NOMO-1 treated with DMSO at 0.1 percent for 48 hours (cell line): ENCODE results near the gene FLT1.

ENCODE experiments used
- DNase-seq: peaks from one replicate; lab custom pipeline; 2025; ENCODE audit not compliant: unreplicated experiment; lab: John Stamatoyannopoulos, UW

Gene FLT1

GRCh38 chr13:28490061-28490460 is 4.9 kb downstream of the FLT1 start:
- no peak for DNase-seq

GRCh38 chr13:28489524-28489931 is 5.4 kb downstream of the FLT1 start:
- no peak for DNase-seq

DNA sequence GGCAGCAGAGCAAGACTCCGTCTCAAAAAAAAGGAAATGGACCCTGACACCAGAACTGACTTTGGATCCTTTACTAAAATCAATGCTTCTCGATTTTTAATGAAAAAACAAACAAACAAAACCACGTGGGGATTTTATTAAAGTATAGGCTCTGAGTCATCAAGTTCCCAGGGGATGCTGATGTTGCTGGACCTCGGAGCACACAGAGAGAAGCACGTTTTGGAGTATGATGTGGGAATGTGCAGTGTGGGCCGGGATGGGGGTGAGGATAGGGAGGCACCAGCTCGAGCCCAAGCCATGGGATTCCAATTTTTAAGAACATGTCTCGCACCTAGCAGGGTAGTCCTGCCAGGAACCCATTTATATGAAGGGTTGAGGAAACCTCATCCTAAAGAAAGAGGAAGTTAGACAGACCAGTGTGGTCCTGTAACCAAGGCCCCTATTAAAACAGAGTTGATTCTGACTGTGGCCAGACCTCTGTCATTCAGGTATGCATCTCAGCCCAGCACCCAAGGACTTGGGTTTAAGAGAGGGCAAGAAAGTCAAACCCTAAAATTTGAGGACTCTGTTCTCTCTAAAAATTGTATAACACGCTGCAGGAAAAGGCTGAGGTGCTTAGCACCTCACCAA is 6.4 kb downstream of the FLT1 start:
- DNase-seq = peak; percentile 28

DNA sequence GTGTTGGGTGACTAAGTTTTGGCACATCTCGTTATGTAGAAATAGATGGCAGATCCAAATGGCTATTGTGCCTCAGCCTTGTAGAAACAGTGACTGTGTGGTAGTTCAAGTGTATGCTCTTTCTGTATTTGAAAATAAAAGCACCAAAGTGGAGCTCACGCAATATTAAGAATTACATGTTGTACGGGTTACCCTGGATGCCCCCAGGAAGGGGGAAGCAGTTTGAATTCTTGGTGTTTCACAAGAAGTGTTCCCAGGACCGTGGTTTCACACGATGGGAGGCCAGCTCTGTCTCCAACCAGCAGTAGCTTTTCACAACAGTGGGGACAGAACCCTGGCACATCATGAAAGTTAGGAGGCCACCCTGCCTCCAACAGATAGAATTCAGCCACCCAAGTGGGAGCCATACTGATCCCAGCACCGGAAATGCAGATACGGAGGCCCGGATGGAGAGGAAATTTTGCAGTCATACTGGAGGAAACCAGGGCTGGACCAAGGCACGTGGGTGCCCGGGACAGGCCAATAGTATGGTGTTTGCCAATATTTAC is 8.9 kb downstream of the FLT1 start:
- no peak for DNase-seq

DNA sequence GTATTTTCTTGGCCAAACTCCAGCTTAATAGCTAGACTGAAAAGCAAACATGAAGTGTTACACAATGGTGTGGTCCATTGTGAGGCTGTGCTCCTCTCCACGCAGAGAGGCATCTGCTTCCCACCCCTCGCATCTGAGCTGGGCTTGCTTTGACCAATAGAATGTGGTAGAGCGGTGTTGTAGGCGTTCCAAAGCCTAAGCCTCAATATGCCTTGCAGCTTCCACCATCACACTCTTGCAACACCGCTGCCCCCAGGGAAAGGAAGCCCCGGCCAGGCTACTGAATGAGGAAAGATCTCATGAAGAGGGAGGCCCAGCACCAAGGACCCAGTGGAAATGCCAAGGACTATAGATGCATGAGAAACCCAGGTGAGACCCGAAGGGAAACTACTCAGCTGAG is 9.4 kb downstream of the FLT1 start:
- no peak for DNase-seq

DNA sequence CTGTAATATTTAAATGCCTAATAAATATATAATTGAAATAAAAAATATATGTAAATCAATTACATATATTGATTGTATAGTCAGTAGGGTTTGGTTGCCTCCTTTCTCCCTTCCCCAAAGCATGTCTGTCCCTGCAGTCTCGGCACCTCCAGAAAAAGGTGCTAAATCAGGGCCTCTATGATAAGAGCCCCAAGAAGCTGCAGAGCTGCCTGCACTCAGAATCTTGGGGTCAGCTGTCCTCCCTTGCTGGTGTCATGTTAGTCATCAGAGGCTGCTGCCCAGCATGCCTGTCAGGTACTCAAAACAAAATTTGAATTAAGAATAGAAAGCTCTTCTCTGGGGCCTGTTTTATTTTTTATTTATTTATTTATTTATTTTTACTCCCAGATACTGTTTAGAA is 9.8 kb downstream of the FLT1 start:
- DNase-seq = no peak

DNA sequence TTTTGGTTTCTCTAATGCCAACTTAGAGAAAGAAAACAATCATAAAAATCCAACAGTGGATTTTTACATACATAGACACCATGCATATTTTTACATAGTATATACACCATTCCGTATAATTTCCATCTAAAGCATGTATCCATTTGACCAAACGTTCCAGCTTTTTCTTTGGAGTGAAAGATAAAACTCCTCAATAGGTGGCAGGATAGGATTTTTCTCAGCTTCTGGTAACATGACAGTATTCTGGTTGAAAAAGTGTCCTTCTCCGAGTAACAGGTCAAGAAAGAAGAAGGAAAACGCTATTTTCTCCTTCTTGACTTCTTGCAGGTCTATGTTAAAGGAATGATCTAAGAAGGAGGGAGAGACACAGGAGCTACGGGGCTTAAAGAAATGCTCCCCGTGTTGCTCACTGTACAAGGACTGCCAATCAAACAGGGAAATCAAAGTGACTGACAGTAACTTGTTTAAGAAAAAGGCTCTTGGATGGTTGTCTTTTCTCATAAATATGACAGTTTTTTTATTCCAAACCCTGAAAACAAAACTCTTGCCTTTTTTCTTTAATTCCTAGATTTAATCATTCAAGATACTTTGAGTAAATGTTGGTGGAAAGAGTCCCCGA is 11.5 kb downstream of the FLT1 start:
- DNase-seq = no peak

DNA sequence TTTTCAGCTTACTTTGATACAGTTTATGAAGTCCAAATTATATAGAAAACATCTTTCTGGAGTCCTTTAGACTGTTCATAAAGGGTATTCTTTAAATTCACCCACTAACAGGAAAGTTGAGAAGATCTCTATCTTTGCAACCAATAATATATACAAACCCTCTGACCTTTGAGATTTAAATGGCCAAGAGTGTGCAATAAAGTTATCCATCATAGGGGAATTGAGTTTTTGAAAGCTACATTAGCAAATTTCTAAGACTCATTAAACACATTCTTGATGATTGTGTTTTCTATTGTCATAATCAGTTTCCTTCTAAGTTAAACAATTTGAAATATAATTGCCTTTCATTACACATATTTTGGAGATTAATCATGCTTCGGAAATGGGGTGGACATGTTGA is 15.9 kb downstream of the FLT1 start:
- no peak for DNase-seq

GRCh38 chr13:28478127-28478526 is 16.8 kb downstream of the FLT1 start:
- DNase-seq = no peak

GRCh38 chr13:28477709-28477973 is 17.3 kb downstream of the FLT1 start:
- DNase-seq = no peak

DNA sequence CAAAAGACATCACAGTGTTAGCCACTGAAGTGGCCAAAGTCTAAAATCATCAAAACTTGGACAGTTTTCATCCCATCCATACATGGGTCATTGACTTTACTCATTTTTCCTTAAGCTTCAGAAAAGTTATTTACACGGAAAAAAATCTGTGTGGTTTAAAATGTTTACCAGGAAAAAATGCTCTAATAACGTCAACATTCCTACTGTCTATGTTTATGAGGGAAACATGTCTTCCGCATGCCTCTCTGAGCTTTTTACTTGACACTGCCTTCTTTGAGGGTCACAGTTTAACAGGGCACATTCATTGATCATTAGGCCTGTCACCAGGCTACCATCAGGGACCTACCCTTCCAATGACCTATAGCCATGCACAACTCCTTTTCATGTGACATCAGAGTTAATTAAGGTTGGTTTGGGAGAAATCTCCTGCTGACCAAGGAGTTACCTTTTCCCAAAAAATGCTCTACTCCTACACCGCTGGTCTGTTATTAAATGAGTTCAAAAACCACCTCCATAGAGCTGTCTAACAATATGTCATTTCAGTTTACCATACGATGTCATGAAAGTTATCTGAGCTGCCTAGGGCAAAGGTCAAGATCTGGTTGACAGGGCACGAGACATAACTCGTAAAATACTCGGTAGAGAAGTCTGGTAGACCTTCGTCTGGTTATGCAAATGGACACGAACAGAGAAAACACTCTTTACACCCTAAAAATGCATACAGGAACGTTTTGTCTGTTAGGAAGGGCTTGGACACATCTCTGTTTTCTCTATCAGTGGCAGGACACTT is 17.8 kb downstream of the FLT1 start:
- no peak for DNase-seq

GRCh38 chr13:28475916-28476725 is 18.8 kb downstream of the FLT1 start:
- DNase-seq = peak; percentile 88

DNA sequence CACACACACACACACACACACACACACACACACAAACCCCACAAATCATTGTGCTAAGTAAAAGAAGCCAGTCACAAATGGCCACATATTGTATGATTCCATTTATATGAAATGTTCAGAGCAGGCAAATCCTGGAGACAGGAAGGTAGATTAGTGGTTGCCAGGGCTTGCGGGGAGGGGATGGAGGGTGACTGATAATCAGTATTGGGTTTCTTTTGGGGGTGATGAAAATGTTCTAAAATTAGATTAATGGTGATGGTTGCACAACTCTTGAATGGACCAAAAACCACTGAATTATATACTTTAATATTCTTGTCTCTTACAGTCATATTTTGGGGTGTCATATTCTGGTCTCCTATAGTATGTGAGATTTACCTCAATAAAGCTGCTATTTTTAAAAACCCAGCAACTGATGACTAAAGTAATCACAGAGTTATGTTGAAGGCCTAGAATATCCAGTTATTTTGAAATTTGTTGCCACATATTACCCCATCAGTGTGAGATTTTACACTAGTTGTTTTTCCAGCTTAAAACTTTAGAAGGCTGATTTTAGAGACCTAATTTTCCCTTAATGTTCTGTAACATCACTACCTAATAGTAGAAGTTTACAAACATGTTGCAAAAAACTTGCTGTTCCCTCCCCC is 20.3 kb downstream of the FLT1 start:
- peak; percentile 30 for DNase-seq

DNA sequence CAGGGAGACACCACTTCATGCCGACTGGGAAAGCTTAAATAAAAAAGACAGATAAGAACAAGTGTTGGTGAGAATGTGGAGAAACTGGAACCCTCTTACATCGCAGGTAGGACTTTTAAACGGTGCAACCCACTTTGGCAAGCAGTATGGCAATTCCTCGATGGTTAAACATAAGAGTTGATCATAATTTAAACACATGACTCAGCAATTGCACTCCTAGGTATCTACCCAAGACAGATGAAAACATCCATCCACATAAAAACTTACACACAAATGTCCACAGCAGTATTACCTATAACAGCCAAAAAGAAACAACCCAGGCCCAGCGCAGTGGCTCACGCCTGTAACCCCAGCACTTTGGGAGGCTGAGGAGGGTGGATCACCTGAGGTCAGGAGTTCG is 21.9 kb downstream of the FLT1 start:
- no peak for DNase-seq

GRCh38 chr13:28471421-28471820 is 23.5 kb downstream of the FLT1 start:
- DNase-seq = peak; percentile 51

- DNase-seq = no peak
Measured at GRCh38 chr13:28470296-28470695, 24.6 kb downstream of the FLT1 start.

DNA sequence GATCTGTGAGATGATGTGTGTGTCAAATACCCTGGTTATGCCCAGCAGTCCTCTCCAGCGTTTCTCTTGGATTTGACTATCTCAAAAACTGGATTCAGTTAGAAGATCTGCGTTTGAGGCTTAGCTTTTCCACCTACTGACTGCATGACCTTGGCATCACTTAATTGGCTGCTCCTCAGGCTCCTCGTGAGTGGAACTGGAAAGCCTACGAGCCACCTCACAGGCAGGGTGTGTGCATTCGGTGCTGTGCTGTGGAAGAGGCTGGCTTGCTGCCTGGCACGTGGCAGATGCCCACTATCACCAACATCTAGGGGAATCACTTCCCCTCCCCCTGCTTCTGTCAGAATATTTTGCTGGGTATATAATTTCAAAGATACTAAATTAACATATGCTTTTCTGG is 25.6 kb downstream of the FLT1 start:
- DNase-seq = no peak

DNA sequence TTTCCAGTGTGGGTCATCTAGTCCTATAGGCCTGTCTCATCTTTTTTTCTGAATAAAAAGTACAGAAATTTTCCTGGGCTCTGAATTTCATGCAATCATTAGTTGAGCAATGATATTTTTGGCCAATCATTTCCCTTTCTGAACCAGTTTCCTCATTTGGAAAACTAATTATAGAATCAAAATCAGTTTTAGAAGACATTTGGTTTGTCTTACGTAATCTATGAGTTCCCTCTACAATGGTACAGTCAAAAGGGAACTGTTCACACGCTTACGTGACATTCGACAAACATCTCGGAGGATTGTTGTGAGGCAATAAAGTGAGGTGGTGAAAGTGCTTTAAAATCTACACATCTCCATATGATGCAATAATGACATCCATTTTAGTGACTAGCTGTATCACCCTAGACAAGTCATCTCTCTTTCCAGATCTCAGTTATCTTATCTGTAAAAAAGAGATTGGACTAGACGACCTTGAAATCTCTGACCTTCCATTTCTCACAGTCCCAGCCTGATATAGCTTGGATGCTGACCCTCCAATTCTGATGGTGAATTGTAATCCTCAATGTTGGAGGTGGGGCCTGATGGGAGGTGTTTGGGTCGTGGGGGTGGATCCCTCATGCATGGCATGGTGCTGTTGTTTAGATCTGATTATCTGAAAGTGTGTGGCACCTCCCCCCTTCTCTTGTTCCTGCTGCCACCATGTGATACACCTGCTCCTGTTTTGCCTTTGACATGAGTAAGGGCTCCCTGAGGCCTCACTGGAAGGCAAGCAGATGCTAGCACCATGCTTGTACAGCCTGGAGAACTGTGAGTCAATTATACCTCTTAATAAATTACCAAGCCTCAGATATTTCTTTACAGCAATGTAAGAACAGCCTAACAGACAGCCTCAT is 26.7 kb downstream of the FLT1 start:
- DNase-seq = peak; percentile 100

GRCh38 chr13:28467034-28467433 is 27.9 kb downstream of the FLT1 start:
- no peak for DNase-seq

DNA sequence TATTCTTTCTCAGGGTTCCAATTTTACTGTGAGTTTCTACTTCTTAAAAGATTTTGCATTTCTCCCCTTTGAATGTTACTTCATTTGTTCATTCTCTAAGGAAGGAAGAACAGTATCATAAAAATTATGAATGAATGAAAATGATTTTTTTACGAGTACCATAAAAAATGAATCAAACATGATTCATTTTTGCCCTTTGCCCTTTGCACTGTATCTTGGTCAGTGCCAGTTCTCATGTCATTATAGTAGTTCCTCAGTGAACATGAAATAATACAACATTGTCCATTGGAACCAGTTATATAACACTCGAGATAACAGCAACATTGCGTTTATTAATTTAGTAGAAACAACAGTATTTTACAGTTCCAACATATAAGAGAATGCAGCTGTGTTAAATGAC is 28.8 kb downstream of the FLT1 start:
- no peak for DNase-seq
